GM23338 (cell line): ENCODE measurements around the gene DRC7. TPM values are rescaled to one million over a fixed set of nuclear protein-coding genes. Genes with fewer than 3 reads are reported as not detected.

Source experiments
- ATAC-seq: fragments of 200-7000 bp; cut with Tn5 transposase; 3 replicates; pipeline ENCODE4 v1.9.1; 2020
- DNase-seq: peaks from one replicate; pipeline ENCODE4 v3.0.0-alpha.2; 2015; ENCODE audit warnings: low spot score
- H2AFZ ChIP-seq: fragments of 200-600 bp; sonication (generic); 2 replicates; pipeline ENCODE4 v1.8.0; 2016; ENCODE audit warnings: antibody characterized with exemption, mild to moderate bottlenecking, moderate library complexity
- H3F3A ChIP-seq: fragments of 200-600 bp; sonication (generic); replicated peaks from 2 replicates; pipeline ENCODE4 v1.8.0; 2017; ENCODE audit warnings: antibody characterized with exemption, mixed run types, low read depth
- H3K27ac ChIP-seq: fragments of 200-600 bp; sonication (generic); 2 replicates; pipeline ENCODE4 v1.6.1; 2016; ENCODE audit warnings: low read depth
- H3K27me3 ChIP-seq: fragments of 200-600 bp; sonication (generic); 2 replicates; pipeline ENCODE4 v1.8.0; 2016; ENCODE audit warnings: mild to moderate bottlenecking, mixed run types, moderate library complexity; ENCODE audit not compliant: insufficient read depth
- H3K36me3 ChIP-seq: fragments of 200-600 bp; sonication (generic); 2 replicates; pipeline ENCODE4 v1.8.0; 2016; ENCODE audit warnings: mild to moderate bottlenecking; ENCODE audit not compliant: insufficient read depth
- H3K4me1 ChIP-seq: fragments of 200-600 bp; sonication (generic); 2 replicates; pipeline ENCODE4 v1.8.0; 2016; ENCODE audit warnings: mild to moderate bottlenecking, moderate library complexity; ENCODE audit not compliant: insufficient read depth
- H3K4me2 ChIP-seq: fragments of 200-600 bp; sonication (generic); 2 replicates; pipeline ENCODE4 v1.7.1; 2017; ENCODE audit warnings: mixed run types
- H3K4me3 ChIP-seq: fragments of 200-600 bp; sonication (generic); 2 replicates; pipeline ENCODE4 v1.6.1; 2016; ENCODE audit warnings: mixed run types
- H3K79me2 ChIP-seq: fragments of 200-600 bp; sonication (generic); replicated peaks from 2 replicates; pipeline ENCODE4 v1.8.0; 2017; ENCODE audit warnings: mild to moderate bottlenecking; ENCODE audit not compliant: insufficient read depth
- H3K9me2 ChIP-seq: fragments of 200-600 bp; sonication (generic); 2 replicates; pipeline ENCODE4 v1.8.0; 2017; ENCODE audit not compliant: insufficient read depth
- H4K20me1 ChIP-seq: fragments of 200-600 bp; sonication (generic); replicated peaks from 2 replicates; pipeline ENCODE4 v1.8.0; 2017; ENCODE audit warnings: mild to moderate bottlenecking; ENCODE audit not compliant: insufficient read depth
- H3K27ac Mint-ChIP-seq: 2 replicates; pipeline ENCODE4 v1.8.0; 2020; ENCODE audit warnings: inconsistent platforms, mild to moderate bottlenecking, moderate library complexity, mixed read lengths
- H3K27me3 Mint-ChIP-seq: 3 replicates; pipeline ENCODE4 v1.8.0; 2022; ENCODE audit warnings: low read depth, mild to moderate bottlenecking, moderate library complexity, mixed read lengths, inconsistent platforms; ENCODE audit not compliant: insufficient read depth, poor library complexity
- H3K36me3 Mint-ChIP-seq: 3 replicates; pipeline ENCODE4 v1.8.0; 2021; ENCODE audit warnings: low read depth, mild to moderate bottlenecking, inconsistent platforms, moderate library complexity, mixed read lengths
- H3K4me1 Mint-ChIP-seq: 3 replicates; pipeline ENCODE4 v1.8.0; 2020; ENCODE audit warnings: mild to moderate bottlenecking, inconsistent platforms, mixed read lengths
- H3K4me3 Mint-ChIP-seq: 3 replicates; pipeline ENCODE4 v1.8.0; 2021; ENCODE audit warnings: moderate library complexity, mild to moderate bottlenecking, inconsistent platforms, mixed read lengths
- H3K9me3 Mint-ChIP-seq: 3 replicates; pipeline ENCODE4 v1.8.0; 2020; ENCODE audit warnings: moderate library complexity, mild to moderate bottlenecking, inconsistent platforms, mixed read lengths
- CTCF ChIP-seq, 2 experiments: fragments of 200-600 bp in 1 of 2; sonication (generic) in 1 of 2; conservative IDR thresholded peaks; 2 replicates each; pipeline versions ENCODE4 v1.5.1 to v1.6.1; 2016 to 2017; ENCODE audit warnings: antibody characterized with exemption in 2 of 2, low read depth in 2 of 2, mild to moderate bottlenecking in 2 of 2, moderate library complexity in 1 of 2
- POLR2AphosphoS5 ChIP-seq: IDR thresholded peaks from 2 replicates; pipeline ENCODE4 v1.6.1; 2016; ENCODE audit warnings: antibody characterized with exemption, low read depth
- ZNF114 ChIP-seq: fragments of 250-450 bp; sonication (Bioruptor Pico); IDR thresholded peaks from 2 replicates; pipeline ENCODE4 v1.5.0; 2020; ENCODE audit warnings: mild to moderate bottlenecking, moderate library complexity
- ZNF462 ChIP-seq: fragments of 250-450 bp; sonication (Bioruptor Pico); IDR thresholded peaks from 2 replicates; pipeline ENCODE4 v1.5.0; 2020; ENCODE audit warnings: mild to moderate bottlenecking, moderate library complexity
- polyA plus RNA-seq: library from polyadenylated mRNA; unstranded; fragments of >200 nt; fragmentation: Nextera tagmentation; extraction: Ambion mirVana; gene quantifications from 2 replicates; pipeline ENCODE4 v1.2.1, GENCODE V29; 2016
- total RNA-seq: library from RNA; depleted of rRNA; stranded (reverse); fragments of >200 nt; shearing (Covaris generic); gene quantifications from 2 replicates; pipeline ENCODE4 v1.2.3, GENCODE V29; 2014

Gene DRC7
- total and polyA plus RNA-seq, 2 experiments from 2014 or later = not detected

GRCh38 chr16:57754354-57755060, 59.9 kb downstream of the DRC7 start:
- Mint-ChIP-seq H3K27me3 (peaks cover 6% of the 10 kb centered on the region), H3K4me3 (no peak overlapping the region), H3K27ac (no peak overlapping the region), H3K36me3 (peaks cover 29% of the 10 kb centered on the region), H3K9me3 (no peaks in the 10 kb centered on the region), H3K4me1 (peaks cover 5% of the 10 kb centered on the region; the same call in 2 of the 3 replicates)
- no peak overlapping the region for H3K27ac ChIP-seq
- no peak overlapping the region for H2AFZ ChIP-seq
- no peak for TF ChIP-seq ZNF462 (CRISPR knock-in tag)
- TF ChIP-seq POLR2AphosphoS5 = no peak
- no peaks in the 10 kb centered on the region; the same call in 1 of the 2 replicates for H3K4me1 ChIP-seq
- no peaks in the 10 kb centered on the region for H3K27me3 ChIP-seq
- ATAC-seq = no peak
- H3K4me2 ChIP-seq = no peak overlapping the region
- H3K9me2 ChIP-seq = no peaks in the 10 kb centered on the region
- DNase-seq = no peak
- H4K20me1 ChIP-seq = no peaks in the 10 kb centered on the region; the same call in 1 of the 2 replicates
- no peaks in the 10 kb centered on the region for H3F3A ChIP-seq
- no peaks in the 10 kb centered on the region for H3K36me3 ChIP-seq
- H3K4me3 ChIP-seq = no peak overlapping the region
- no peaks in the 10 kb centered on the region for H3K79me2 ChIP-seq

GRCh38 chr16:57755061-57755684, 60.6 kb downstream of the DRC7 start:
- TF ChIP-seq CTCF (conservative IDR thresholded peaks at IDR 0.05; ENCODE audit: low read depth in 2 of 2) (peak in 1 of 2 experiments; percentile 22; a peak in 3 of 4 replicates), ZNF114 (no peak)
- ATAC-seq (no peak), DNase-seq (no peak)
- Mint-ChIP-seq H3K27me3 (peaks cover 8% of the 10 kb centered on the region), H3K4me3 (no peak overlapping the region), H3K27ac (no peak overlapping the region), H3K9me3 (no peaks in the 10 kb centered on the region), H3K4me1 (peaks cover 10% of the 10 kb centered on the region), H3K36me3 (peaks cover 27% of the 10 kb centered on the region)
- no peaks in the 10 kb centered on the region for H3K9me2 ChIP-seq
- no peak overlapping the region for H2AFZ ChIP-seq
- no peak overlapping the region for H3K4me2 ChIP-seq
- no peaks in the 10 kb centered on the region for H3K79me2 ChIP-seq
- no peaks in the 10 kb centered on the region for H3K36me3 ChIP-seq
- H4K20me1 ChIP-seq = no peaks in the 10 kb centered on the region
- no peaks in the 10 kb centered on the region for H3F3A ChIP-seq
- no peaks in the 10 kb centered on the region; the same call in 1 of the 2 replicates for H3K4me1 ChIP-seq
- no peaks in the 10 kb centered on the region for H3K27me3 ChIP-seq
- H3K4me3 ChIP-seq = no peak overlapping the region
- no peak overlapping the region for H3K27ac ChIP-seq
